Thyroid gland (tissue), 4 donors: ENCODE results near the gene MAPT.

Source experiments
- POLR2A ChIP-seq, 2 donors: fragments of 450-650 bp; IDR thresholded peaks; one replicate each; pipeline ENCODE4 v1.6.1; 2017; ENCODE audit warnings: antibody characterized with exemption in 2 of 2, mild to moderate bottlenecking in 2 of 2, moderate library complexity in 1 of 2
- TF ChIP-seq, protein P1 (sequence below), 6 experiments: fragments of 200-600 bp in 3 of 6; fragments of 450-650 bp in 3 of 6; sonication (generic) in 3 of 6; IDR thresholded peaks; one replicate each; pipeline ENCODE4 v1.5.1; 2016 to 2019; ENCODE audit warnings: antibody characterized with exemption in 6 of 6, mild to moderate bottlenecking in 2 of 6, inconsistent platforms in 1 of 6, moderate library complexity in 1 of 6

DNA sequence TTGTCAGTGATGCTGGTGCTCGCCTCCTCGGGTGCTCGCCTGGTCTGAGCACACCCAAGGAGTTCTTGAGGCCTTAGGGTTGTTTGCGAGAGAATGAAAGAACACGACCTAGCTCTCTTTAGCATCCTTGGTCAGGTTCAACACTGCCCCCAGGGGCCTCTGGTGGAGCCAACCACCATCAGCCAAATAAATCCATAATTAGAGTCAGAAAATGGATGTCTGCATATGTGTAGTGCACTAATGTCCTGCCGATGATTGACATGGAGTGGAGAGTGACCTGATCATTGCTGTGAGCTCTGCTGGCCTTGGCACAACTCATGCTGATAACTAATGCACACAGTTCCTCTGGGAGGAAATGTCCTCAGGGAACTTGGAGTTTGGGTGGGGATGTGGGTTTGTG is 96.5 kb downstream of the MAPT start:
- TF ChIP-seq, protein P1, sequence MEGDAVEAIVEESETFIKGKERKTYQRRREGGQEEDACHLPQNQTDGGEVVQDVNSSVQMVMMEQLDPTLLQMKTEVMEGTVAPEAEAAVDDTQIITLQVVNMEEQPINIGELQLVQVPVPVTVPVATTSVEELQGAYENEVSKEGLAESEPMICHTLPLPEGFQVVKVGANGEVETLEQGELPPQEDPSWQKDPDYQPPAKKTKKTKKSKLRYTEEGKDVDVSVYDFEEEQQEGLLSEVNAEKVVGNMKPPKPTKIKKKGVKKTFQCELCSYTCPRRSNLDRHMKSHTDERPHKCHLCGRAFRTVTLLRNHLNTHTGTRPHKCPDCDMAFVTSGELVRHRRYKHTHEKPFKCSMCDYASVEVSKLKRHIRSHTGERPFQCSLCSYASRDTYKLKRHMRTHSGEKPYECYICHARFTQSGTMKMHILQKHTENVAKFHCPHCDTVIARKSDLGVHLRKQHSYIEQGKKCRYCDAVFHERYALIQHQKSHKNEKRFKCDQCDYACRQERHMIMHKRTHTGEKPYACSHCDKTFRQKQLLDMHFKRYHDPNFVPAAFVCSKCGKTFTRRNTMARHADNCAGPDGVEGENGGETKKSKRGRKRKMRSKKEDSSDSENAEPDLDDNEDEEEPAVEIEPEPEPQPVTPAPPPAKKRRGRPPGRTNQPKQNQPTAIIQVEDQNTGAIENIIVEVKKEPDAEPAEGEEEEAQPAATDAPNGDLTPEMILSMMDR (IDR thresholded peaks at IDR 0.05) = no peak
- no peak for TF ChIP-seq POLR2A (IDR thresholded peaks at IDR 0.05)
